Omental fat pad (tissue), 4 donors: ENCODE results near the gene CHRM3. TPM values are rescaled to one million over a fixed set of nuclear protein-coding genes. Genes with fewer than 3 reads are reported as not detected.

Source experiments
- ATAC-seq: fragments of 150-250 bp; one replicate; pipeline ENCODE4 v1.9.1; 2016; ENCODE audit warnings: mild to moderate bottlenecking, moderate library complexity; ENCODE audit not compliant: low FRiP score
- DNase-seq: peaks from one replicate; pipeline ENCODE4 v3.0.0-alpha.2; 2019; ENCODE audit warnings: low spot score
- total RNA-seq, 4 donors: library from RNA; depleted of rRNA; stranded (reverse); fragments of >200 nt; gene quantifications; one replicate each; pipeline ENCODE4 v1.1.0, GENCODE V29; 2016
- TF ChIP-seq, protein P1 (sequence below), 3 donors: fragments of 450-650 bp; IDR thresholded peaks; one replicate each; pipeline ENCODE4 v1.5.1; 2016 to 2017; ENCODE audit warnings: antibody characterized with exemption in 3 of 3, mild to moderate bottlenecking in 3 of 3, moderate library complexity in 2 of 3

Gene CHRM3
- total RNA-seq = 1 to 10 TPM in 2 of 4 donors, under 1 TPM in 2; 0.65 to 3.0 (median 0.98) TPM

- ATAC-seq (peak; percentile 88), DNase-seq (peak; percentile 27)
- TF ChIP-seq, protein P1, sequence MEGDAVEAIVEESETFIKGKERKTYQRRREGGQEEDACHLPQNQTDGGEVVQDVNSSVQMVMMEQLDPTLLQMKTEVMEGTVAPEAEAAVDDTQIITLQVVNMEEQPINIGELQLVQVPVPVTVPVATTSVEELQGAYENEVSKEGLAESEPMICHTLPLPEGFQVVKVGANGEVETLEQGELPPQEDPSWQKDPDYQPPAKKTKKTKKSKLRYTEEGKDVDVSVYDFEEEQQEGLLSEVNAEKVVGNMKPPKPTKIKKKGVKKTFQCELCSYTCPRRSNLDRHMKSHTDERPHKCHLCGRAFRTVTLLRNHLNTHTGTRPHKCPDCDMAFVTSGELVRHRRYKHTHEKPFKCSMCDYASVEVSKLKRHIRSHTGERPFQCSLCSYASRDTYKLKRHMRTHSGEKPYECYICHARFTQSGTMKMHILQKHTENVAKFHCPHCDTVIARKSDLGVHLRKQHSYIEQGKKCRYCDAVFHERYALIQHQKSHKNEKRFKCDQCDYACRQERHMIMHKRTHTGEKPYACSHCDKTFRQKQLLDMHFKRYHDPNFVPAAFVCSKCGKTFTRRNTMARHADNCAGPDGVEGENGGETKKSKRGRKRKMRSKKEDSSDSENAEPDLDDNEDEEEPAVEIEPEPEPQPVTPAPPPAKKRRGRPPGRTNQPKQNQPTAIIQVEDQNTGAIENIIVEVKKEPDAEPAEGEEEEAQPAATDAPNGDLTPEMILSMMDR (IDR thresholded peaks at IDR 0.05) = no peak
Measured at GRCh38 chr1:239386453-239387303, at the start of gene CHRM3. Gene CHRM3, plus strand, starts transcription at chr1:239386568. Its CDS starts 520,884 bp downstream, at chr1:239907452.

DNA sequence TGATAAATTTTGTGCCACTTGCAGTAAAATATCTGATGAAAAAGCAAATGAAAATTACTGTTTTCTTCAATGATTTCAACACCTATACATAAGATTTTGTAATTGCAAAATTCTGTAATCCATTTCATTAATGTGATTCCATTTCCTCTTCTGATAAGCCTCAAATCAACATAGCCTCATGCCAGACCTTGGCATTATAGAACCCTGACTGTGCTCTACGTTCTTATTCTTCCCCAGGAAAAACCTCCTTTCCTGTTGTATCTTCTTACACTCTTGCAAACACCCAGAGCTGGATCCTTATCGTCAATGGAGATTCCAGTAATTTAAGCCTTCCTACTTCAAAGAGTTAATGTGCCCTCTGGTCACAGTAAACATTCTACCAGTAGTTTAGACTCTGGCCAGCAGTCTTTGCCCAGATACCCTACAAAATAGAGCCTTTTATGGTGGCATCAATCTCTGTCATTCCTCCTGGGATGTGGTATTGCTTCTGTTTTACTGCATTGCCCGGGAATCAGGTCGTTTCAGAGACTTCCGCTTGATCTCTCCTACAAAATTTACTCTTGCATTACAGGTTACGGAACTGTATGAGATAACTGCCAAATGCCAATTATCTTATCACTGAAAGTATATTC lies 48.5 kb upstream of the CHRM3 start:
- TF ChIP-seq, protein P1 (IDR thresholded peaks at IDR 0.05) = no peak
- ATAC-seq (no peak), DNase-seq (no peak)

DNA sequence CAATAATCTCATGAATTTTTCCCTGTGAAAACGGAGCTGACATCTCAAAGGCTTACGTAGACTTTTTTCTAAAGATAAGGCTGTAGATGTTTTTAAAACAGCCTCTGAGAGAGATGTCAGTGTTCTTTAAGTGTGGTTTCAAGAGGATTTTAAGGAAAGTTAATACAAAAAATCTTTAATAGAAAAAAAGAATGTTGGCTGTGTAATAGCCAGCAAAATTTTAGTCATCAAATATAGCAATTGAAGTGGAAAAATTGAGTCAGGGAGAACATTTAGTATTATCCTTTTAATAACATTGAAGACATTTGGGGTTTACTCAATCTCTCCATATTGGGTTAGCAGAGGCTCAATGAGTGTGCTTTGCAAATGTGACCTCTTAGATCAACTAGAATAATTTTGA lies 38.6 kb upstream of the CHRM3 start:
- TF ChIP-seq, protein P1 (IDR thresholded peaks at IDR 0.05) = no peak

GRCh38 chr1:239348635-239349353 lies 37.6 kb upstream of the CHRM3 start:
- ATAC-seq = no peak
- DNase-seq = no peak

More for the DNA sequence above, 38.6 kb upstream of the CHRM3 start:
- ATAC-seq (no peak), DNase-seq (no peak)

GRCh38 chr1:239349699-239350098 lies 36.7 kb upstream of the CHRM3 start:
- no peak for ATAC-seq
- TF ChIP-seq, protein P1 (IDR thresholded peaks at IDR 0.05) = no peak
- no peak for DNase-seq

More at GRCh38 chr1:239348635-239349353, 37.6 kb upstream of the CHRM3 start:
- TF ChIP-seq, protein P1 (IDR thresholded peaks at IDR 0.05) = no peak

GRCh38 chr1:239353536-239353935 lies 32.8 kb upstream of the CHRM3 start:
- TF ChIP-seq, protein P1 (IDR thresholded peaks at IDR 0.05) = no peak

More at GRCh38 chr1:239353536-239353935, 32.8 kb upstream of the CHRM3 start:
- DNase-seq = no peak
- no peak for ATAC-seq
